GM21529 (cell line): ENCODE data around the gene GJA10.
A peak's percentile ranks its signal among the peaks of the same experiment; 100 is the strongest.

ENCODE experiments used
- ATAC-seq: cut with Tn5 transposase; IDR thresholded peaks from one replicate; pipeline ENCODE4 v1.9.1; 2021; ENCODE audit not compliant: unreplicated experiment

Gene GJA10

GRCh38 chr6:89916136-89916920 lies 22.1 kb downstream of the GJA10 start:
- ATAC-seq = no peak

- ATAC-seq = no peak
Observed at GRCh38 chr6:89917216-89917615, 22.9 kb downstream of the GJA10 start.

DNA sequence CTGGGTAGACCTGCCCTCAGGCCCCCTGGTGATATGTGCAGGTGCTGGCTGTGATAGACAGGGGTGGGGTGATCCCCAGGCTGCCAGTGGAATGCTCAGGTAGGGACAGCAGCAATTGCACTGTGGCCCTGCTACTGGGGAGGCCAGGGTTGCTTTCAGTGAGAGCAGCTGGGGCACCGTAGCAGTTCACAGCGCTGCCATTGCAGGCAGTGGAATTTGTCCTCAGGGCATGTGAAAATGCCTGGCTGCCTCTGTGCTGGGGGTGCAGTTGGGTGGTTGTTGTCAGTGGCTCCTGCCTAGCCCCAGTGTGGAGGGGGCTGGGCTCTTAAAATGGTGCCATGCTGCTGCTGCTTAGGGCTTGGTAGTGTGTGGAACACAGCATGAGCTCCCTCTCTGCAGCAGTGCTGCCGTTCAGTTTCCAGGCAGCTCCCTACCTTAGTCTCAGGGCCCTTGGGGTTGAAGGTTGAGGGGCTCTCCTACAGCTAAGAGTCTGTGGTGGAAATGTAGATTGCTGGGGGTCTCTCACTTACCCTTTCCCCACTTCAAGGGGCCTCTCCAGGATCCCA lies 23.6 kb downstream of the GJA10 start:
- ATAC-seq = no peak

DNA sequence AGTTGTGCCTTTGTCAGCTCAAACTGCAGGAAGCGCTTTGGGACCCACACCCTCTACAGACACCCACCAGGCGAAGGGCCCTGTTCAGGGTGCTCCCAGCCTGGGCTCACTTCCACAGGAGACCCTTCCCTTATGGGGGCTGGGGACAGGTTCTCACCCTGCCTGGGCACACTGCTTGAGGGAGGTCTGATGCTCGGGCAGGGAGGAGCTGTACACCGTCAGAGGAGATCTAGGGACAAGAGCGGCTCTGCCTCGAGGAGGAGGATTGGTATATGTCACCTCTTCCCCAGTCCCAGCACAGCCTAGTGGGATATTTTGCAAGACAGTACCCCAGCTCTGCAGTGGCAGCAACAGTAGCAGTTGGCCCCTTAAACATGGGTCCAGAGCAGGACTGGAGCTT lies 26.9 kb downstream of the GJA10 start:
- no peak for ATAC-seq

GRCh38 chr6:89921691-89922090 lies 27.4 kb downstream of the GJA10 start:
- ATAC-seq = no peak

GRCh38 chr6:89924231-89924630 lies 30.0 kb downstream of the GJA10 start:
- ATAC-seq = no peak

GRCh38 chr6:89925826-89926225 lies 31.6 kb downstream of the GJA10 start:
- ATAC-seq = no peak

DNA sequence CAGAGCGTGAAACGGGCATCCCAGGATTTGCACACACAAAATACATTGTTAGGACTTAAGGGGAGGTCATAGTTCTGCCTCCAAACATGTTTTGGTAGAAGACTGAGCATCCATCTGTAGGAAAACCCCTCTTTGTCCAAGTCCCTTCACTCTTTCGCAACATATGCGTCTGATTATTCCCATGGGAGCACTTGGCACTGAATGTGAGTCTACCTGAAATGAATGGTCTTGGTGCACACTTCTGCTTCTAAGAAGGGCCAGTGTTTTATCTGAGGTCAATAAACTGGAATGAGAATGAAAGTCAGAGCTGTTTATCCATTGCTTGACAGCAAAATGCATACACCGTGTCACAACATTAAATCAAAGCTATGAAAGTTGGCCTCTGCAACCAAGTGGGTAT lies 33.0 kb downstream of the GJA10 start:
- no peak for ATAC-seq

GRCh38 chr6:89927791-89928550 lies 33.7 kb downstream of the GJA10 start:
- ATAC-seq = no peak

DNA sequence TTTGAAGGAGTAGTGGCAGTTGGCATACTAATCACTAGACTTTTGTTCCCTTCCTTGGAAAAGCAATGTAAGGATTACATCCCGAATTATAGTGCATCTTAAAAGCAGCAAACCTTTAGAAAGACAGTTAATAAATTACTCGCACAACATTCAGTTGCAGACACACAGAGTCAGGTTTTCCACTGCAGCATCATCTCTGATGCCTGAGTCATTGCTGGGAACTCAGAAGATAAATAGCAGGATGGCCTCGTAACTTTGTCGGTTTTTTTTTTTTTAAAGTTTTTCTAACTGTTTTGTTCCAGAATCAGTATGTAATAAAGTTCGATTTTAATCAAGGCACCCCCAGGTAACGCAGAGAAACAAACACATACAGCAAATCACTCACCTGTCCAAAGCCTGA lies 34.3 kb downstream of the GJA10 start:
- no peak for ATAC-seq

GRCh38 chr6:89930789-89931188 lies 36.5 kb downstream of the GJA10 start:
- no peak for ATAC-seq

DNA sequence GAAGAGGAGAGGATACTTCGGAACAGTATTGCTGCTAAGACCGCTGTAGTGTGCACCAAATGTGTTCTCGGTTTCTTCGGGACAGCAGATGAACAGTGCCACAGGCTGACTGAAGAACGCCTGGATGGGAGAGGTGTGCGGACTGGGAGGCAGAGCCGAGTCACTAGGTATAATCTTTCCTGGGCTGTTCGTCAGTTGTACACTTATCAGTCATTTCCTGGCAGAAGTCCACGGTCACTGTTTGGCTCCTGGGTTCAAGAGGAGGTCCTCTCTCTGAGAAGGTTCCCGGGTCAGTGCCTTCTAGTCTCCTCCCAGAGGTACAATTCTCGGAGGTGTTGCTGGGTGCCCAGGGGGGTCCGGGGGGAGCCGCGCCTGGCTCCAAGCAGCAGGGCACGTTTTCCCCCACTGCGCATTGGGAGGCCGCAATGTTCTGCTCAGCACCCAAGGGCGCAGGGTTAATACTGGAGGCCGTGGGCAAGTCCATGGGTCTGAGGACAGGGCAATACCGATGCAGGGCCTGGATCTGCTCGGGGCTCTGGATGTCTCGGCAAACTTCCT lies 38.1 kb downstream of the GJA10 start:
- no peak for ATAC-seq

GRCh38 chr6:89934685-89935366 lies 40.6 kb downstream of the GJA10 start:
- no peak for ATAC-seq

GRCh38 chr6:89936177-89936576 lies 41.9 kb downstream of the GJA10 start:
- ATAC-seq = no peak

- ATAC-seq = no peak
Observed at GRCh38 chr6:89938014-89938413, 43.7 kb downstream of the GJA10 start.

DNA sequence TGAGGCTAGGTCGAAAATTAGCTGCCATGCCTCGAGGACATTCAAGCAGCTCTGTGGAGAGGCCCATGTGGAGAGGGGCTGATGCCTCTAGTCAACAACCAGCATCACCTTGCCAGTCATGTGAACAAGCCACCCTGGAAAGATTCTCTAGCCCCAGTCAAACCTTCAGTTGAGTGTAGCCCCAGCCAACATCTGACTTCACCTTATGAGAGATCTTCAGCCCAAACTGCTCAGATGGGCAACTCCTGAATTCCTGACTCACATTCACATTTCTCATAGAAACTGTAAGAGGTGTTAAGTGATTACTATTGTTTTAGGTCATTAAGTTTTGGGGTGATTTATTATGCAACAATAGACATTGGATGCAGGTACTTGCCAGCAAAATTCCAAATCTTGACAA lies 44.9 kb downstream of the GJA10 start:
- no peak for ATAC-seq

DNA sequence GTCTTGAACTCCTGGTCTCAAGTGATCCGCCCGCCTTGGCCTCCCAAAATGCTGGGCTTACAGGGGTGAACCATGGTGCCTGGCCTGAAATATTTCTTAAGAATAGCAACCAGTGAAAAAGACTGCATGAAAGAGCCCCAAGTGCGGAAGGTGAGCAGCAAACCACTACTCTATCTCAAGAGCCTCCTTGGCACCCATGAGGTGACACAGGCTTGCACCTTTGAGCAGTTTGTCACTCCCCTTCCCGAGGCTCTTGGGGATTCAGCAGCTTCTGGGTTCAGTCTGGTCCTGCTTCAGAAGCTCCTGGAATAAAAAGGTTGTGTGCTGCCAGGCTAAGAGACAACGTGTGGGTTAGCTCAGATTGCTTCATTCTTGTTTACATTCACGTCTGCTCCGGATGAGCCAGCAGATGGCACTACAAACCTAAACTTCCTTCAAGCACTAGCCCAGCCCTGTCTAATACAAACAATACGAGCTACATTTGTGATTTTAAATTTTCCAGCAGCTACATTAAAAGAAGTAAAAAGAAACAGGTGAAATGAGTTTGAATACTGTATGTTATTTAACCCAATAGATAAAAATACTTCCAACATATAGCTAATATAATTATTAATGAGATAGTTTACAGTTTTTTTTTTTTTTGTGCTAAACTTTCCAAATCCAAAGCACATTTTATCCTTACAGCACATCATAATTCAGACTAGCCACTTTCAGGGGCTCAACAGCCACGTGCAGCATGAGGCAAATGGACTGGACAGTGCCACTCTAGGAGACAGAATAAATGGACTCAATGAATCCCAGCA lies 46.2 kb downstream of the GJA10 start:
- ATAC-seq = peak; percentile 91

DNA sequence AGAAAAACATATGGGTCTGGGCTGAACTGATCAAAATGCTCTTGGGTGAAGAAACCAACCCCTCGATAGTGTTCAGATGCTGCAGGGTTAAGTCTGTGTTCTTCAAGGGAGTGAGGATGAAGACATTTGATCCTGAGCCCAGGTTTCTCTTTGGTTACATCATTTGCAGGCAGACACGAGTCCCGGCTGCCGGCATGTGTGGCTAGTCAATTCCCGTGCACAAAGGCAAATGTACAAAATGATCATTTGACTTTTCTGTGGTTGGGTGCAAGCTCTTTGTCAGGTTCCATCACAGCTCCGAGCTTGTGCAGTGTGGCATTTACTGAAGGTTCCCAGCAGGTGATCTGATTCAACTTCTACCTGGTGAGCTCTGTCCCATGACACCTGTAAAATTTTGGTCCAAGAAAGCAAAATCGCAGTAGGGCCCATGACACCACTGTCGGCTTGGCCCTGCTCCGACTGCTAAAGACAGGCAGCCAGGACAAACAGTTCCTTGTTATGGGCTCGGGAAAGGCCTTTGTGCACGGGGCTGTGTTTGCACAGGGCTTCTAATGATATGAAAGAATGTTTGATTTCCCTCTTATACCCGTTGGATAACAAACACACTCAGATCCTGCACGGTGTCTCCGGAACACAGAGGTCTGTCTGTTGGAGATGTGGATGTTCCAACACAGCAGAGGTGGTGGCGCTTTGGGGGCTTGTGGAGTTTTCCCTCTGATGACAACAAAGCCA lies 46.9 kb downstream of the GJA10 start:
- no peak for ATAC-seq

GRCh38 chr6:89941763-89942497 lies 47.7 kb downstream of the GJA10 start:
- ATAC-seq = no peak
